Upper lobe of right lung (tissue), 1 donor: ENCODE measurements around the gene DYRK1A. TPM values are rescaled to one million over a fixed set of nuclear protein-coding genes. Genes with fewer than 3 reads are reported as not detected.

Experiments used
- ATAC-seq: fragments of 200-7000 bp; cut with Tn5 transposase; one replicate; pipeline ENCODE4 v1.9.1; 2020; ENCODE audit warnings: mild to moderate bottlenecking, moderate library complexity
- DNase-seq: peaks from one replicate; pipeline ENCODE4 v3.0.0-alpha.2; 2020
- H3K27ac ChIP-seq: fragments of 200-600 bp; one replicate; pipeline ENCODE4 v1.8.0; 2022
- H3K27me3 ChIP-seq: fragments of 200-600 bp; one replicate; pipeline ENCODE4 v1.8.0; 2022; ENCODE audit warnings: mild to moderate bottlenecking
- H3K36me3 ChIP-seq: fragments of 200-600 bp; one replicate; pipeline ENCODE4 v1.8.0; 2022
- H3K4me1 ChIP-seq: fragments of 200-600 bp; one replicate; pipeline ENCODE4 v1.8.0; 2022
- H3K4me3 ChIP-seq: fragments of 200-600 bp; one replicate; pipeline ENCODE4 v1.8.0; 2022; ENCODE audit warnings: mild to moderate bottlenecking
- H3K9me3 ChIP-seq: fragments of 200-600 bp; one replicate; pipeline ENCODE4 v1.8.0; 2022
- CTCF ChIP-seq: fragments of 200-600 bp; IDR thresholded peaks from one replicate; pipeline ENCODE4 v1.8.0; 2022; ENCODE audit warnings: antibody characterized with exemption
- intact Hi-C: fragments of 100-400 bp; cut with DNase I; formaldehyde crosslinking; loops from one replicate; pipeline ENCODE4 v1.11.0; 2022
- total RNA-seq: library from RNA; stranded (reverse); fragmentation: NEBNext Ultra II Directional; extraction: Animal tissue kit (Norgen Biotek cat#: 25700); gene quantifications from one replicate; pipeline ENCODE4 v1.2.1, GENCODE V29; 2021
- donor health status: DM: no; HTN: yes; CAD: no; lungs with severe emphysema.

Gene DYRK1A
- total RNA-seq, 1 donor from 2014 or later = 70.9 TPM

- TF ChIP-seq CTCF = no peak
- intact Hi-C loops = no loop called here
- Histone ChIP-seq H3K9me3 (no peaks in the 10 kb centered on the region), H3K27ac (peak overlapping the region; percentile 97), H3K36me3 (no peaks in the 10 kb centered on the region), H3K27me3 (no peaks in the 10 kb centered on the region), H3K4me3 (peak overlapping the region; percentile 93), H3K4me1 (peaks cover 16% of the 10 kb centered on the region)
- no peak for ATAC-seq
- DNase-seq = no peak
Measured at GRCh38 chr21:37564924-37565529, 198.5 kb downstream of the DYRK1A start.

GRCh38 chr21:37565530-37566223 lies 199.1 kb downstream of the DYRK1A start:
- peaks cover 16% of the 10 kb centered on the region for H3K4me1 ChIP-seq
- H3K27me3 ChIP-seq = no peaks in the 10 kb centered on the region
- no peaks in the 10 kb centered on the region for H3K36me3 ChIP-seq
- no peaks in the 10 kb centered on the region for H3K9me3 ChIP-seq
- DNase-seq (no peak), ATAC-seq (no peak)
- no peak overlapping the region for H3K27ac ChIP-seq
- TF ChIP-seq CTCF = no peak
- peak overlapping the region; percentile 1 for H3K4me3 ChIP-seq
- intact Hi-C loops = no loop called here

DNA sequence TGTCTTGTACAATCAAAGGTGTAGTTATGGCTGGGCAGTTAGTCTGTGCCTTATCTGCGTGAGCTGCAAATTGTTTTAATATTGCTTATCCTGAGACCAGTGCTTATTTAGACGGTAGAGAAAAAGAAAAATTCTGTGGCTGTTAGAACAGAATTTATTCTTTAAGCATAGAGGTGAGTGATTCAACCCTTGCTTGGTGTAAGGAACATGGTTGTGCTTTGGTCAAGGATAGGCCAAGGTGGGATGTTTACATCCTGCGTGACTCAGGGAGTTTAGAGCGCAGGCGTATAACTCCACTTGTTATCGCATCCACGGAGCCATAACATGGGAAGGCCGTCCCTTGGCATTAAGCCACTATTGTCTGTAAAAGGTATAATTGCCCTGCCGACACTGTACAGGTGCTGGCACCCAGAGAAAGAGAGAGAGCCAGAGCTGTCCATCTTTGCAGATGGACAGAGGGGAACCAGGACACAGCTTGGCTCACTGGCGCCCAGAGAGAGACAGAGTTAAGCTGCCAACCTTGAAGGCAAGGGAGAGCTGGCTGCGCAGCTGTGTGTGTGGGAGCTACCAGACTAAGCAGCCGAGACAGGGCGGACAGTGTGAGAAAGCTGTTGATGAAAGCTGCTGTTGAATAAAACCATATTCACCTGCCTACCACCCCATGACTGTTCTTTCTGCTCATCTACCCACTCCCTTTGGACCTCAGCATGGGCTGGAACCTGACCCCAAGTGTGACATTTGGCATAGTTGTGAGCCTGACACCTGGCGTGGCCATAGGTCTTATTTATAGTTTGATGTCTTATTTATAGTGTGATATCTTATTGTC lies 200.4 kb downstream of the DYRK1A start:
- DNase-seq (no peak), ATAC-seq (no peak)
- no peak overlapping the region for H3K27ac ChIP-seq
- H3K4me3 ChIP-seq = no peak overlapping the region
- H3K27me3 ChIP-seq = no peaks in the 10 kb centered on the region
- H3K4me1 ChIP-seq = peaks cover 16% of the 10 kb centered on the region
- no peaks in the 10 kb centered on the region for H3K36me3 ChIP-seq
- H3K9me3 ChIP-seq = no peaks in the 10 kb centered on the region
- TF ChIP-seq CTCF = no peak
- intact Hi-C loops = no loop called here

DNA sequence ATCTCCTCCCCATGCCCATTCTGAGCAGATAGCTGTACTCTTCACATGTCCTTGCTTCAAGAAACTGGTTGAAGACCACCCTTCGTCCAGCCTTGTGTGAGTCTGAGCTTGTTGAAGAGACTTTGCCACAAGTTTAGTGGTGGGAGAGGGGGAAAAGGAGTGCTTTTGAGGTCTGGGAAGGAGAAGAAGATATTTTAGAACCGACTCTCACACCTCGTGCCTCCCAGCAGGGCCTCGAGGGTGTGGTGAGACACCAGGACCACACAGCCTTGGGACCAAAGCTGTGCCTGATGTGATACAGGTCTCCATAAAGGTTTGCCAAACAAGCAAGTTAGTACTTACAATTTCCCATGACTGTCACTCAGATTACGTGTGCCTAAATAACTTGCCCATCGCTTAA lies 201.8 kb downstream of the DYRK1A start:
- Histone ChIP-seq H3K4me3 (no peak overlapping the region), H3K36me3 (no peaks in the 10 kb centered on the region), H3K27me3 (no peaks in the 10 kb centered on the region), H3K9me3 (no peaks in the 10 kb centered on the region), H3K27ac (no peak overlapping the region), H3K4me1 (peaks cover 12% of the 10 kb centered on the region)
- DNase-seq = no peak
- intact Hi-C loops = no loop called here
- no peak for ATAC-seq
- TF ChIP-seq CTCF = no peak

DNA sequence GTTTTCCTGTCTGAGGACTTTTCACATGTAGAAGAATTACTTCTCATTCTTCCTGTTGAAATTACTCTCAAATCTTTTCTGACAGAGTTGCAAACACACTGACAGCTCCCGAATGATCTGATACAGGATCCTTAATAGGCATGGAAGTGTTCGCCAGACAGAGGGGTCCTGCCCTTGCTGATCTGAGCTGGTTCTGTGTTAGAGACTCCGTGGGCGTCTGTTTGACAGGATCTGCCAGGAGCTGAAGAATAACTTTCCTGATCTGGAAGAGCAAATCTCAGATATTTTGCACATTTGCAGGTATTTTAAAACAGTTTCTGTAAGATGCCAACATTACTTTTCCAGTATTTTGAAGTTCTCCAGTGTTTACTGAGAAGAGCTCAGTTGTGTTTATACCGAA lies 202.3 kb downstream of the DYRK1A start:
- no peak for TF ChIP-seq CTCF
- Histone ChIP-seq H3K36me3 (no peaks in the 10 kb centered on the region), H3K4me1 (peaks cover 12% of the 10 kb centered on the region), H3K27me3 (no peaks in the 10 kb centered on the region), H3K27ac (no peak overlapping the region), H3K9me3 (no peaks in the 10 kb centered on the region), H3K4me3 (no peak overlapping the region)
- DNase-seq (no peak), ATAC-seq (no peak)
- intact Hi-C loops = no loop called here
